GM19328 (cell line): Measurements from ENCODE around the gene ZDHHC11B.

Source experiments
- ATAC-seq: cut with Tn5 transposase; IDR thresholded peaks from one replicate; pipeline ENCODE4 v1.9.1; 2021; ENCODE audit warnings: mild to moderate bottlenecking, moderate library complexity; ENCODE audit not compliant: unreplicated experiment

The ZDHHC11B gene

GRCh38 chr5:675111-675870, 109.2 kb downstream of the ZDHHC11B start:
- no peak for ATAC-seq

DNA sequence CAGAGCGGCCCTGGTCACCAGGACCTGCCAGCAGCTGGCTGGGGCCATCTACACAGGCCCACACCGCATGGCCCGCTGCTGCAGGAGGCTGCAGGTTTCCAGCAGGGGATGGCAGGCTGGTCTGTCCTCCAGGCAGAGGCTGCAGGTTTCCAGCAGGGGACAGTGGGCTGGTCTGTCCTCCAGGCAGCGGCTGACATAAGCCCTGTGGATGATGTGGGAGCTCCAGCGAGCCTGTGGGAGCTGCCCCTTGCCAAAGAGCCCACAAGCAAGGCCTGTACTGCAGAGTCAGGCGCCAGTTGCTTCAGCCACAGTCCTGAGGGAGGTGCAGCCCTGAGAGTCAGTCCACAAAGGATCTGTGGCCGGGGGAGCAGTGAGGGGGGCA, 109.9 kb downstream of the ZDHHC11B start:
- ATAC-seq = no peak

DNA sequence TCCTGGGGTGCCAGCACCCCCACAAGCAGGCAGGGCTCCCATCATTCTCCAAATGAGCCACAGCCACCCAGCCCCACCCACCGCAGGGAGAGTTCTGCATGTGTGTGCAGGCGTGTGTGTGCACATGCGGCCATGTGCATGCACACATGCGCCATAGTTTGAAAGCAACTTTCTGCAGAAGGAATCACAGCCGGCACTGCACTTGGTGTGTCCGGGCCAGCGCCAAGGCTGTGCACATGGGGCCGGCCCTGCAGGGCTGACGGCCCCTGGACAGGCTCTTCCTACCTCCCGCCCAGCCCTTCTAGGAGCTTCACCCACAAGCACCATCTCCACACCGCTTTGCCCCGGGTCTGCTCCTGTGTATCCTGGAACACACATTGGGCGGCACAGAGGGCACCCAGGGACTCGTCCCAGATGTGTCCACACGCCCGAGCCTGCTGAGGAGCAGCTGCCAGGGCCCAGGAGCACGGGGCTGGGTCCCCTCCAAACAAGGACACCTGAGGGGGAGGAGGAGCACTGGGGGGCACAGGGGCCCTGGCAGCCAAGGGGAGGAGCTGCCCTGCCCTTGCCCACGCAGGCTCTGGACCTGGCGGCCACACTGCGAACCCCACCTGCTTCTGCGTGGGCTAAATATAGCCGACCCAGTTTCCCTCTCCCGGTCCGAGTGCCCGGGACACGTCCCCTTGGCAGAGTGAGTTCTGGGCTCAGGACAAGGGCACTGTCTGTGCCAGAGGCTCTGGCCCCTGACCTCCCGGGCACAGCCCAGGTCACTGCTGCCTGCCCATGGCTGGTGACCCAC, 110.5 kb downstream of the ZDHHC11B start:
- no peak for ATAC-seq

GRCh38 chr5:673161-673830, 111.2 kb downstream of the ZDHHC11B start:
- no peak for ATAC-seq

DNA sequence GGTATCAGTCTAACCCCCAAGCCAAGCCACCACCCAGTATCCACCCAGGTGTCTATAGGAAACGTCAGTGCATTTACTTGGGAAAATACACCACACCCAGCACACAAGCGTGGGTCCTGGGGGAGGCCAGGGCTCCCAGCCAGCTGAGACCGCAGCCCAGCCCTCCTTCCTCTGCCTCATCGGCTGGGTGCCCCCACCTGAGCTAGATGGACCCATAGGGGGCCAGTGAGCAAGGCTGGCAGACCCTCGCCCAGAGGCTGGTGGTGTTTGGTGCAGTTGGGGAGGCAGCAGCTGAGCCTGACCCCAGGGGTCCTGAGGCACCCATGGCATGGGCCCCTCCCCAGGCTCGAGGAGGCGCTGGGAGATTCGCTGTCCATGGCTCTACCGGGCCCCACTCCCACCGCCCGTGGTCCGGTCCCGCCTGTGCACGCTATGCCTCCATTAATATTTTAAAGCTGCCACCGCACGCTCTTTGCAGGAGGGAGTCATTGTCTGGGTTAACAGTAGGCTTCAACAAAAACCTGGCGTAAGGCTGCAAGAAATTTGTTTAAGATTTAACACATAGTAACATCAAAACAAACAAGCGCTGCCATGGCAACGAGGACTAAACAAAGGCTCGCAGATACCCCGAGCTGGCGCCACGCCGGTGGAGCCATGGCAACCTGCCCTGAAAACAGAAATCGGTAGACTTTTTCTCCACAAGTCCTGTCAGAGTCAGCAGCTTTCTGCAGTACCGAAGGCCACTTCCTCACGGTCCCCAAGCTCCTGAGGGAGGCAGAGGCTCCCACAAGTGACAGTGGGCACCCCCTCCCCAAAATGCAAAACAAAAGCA, 112.0 kb downstream of the ZDHHC11B start:
- no peak for ATAC-seq

DNA sequence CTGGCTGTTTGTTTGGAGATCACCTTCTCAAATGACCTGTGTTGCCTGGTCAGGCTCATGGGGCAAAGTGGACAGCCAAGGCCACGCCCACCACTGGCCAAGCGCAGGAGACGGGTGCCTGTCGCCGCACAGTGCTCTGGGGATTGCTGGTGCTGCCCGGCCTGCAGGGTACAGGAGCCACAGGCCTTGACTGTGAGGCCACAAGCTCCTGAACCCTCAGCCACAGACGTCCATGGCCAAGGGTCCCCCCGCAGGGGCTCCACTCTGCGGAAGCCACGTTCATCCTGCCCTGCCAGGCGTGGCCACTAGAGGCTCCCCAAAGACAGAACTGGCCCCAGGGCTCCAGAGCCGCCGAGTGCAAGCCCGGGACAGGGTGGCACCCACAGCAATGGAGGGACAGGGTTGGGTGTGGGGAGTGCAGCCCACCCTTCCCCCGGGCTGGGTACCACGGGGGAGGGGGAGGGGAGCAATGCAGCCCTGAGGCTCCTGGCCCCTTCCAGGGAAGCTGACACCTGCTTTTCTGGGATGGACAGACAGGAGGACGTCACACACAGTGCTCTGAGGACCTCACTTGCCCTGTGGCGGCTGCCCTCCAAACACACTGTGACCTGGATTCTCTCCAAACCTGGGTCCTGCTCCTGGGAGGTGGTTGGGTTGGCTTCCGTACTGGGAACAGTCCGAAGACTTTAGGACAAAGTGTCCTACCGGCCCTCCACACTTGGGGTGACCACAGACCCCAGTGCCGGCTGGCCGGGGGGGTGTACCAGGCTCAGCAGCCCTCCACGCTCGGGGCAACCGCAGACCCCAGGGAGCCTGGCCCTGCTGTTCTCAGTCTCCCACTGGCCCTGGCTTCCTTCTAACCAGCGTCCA, 112.8 kb downstream of the ZDHHC11B start:
- ATAC-seq = no peak

DNA sequence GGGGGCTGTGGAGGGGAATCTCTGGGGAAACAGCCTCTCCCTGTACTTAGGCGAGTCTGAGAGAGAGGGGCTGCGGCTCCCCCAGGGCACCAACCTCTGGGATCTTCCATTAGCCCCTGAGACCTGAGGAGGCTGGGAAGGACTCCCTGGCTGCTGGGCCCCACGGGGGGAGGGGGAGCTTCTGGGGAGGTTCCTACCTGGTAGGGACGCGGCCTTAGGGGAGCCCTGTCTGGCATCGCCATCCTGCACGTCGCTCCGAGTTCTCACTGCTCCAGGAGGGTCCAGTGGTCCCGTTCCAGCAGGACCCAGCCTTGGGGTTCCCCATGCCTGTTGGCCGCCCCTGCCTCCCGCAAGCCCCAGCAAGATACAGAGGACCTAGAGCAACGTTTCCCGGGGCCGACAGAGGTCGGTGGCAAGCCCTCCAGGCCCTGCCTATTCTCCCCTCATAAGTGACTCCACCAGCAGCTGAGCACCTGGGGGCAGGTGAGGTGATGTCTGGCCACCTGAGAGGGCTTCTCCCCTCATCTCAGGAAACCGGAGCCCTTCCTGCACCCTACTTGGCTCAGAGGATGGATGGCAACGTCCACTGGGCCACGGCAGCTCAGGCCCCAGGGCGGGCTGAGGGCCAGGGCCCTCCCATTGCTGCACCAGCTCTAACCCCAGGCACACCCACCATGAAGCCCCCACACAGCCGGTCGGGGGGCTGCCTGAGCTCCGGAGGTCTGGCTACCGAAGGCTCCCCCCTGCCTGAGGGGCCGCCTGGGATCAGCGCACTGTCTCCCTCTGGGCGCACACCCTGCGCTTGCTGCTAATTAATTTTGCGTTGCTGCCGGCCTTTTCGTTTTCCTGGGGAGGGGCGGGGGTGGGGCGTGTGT, 113.9 kb downstream of the ZDHHC11B start:
- ATAC-seq = no peak

GRCh38 chr5:669842-670395, 114.6 kb downstream of the ZDHHC11B start:
- ATAC-seq = no peak

DNA sequence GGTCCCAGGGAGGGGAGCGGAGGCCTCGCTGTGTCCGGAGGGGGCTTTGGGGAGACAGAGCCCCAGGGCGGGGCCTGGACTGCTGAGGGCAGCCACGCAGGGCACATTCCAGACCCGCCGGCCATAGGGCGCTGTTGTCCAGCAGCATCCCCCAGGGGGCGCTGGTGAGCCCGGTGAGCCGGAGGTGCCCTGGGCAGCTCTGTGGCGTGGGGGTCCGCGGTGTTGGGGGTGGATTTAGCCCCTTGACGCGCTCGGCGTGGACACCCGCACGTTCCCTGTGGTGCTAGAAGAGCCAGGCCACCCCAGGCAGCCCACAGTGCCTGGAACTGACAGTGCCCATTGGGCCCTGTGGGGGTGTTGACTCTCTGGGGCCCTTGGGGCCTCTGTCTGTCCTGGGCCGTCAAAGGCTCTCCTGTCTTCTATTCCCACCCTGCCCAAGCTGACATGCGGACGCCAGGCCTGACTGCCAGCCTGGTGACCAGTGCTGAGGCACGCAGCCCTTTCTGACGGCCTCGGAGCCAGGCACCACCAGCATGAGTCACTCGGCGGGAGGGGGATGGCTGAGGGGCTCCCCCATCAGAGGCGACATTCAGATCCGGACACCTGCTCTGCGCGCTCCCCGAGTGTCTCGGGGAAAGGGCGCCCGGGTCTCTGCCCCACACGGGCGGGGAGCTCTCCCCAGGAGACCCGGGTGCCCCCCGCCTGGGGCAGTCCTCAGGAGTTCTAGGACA, 115.3 kb downstream of the ZDHHC11B start:
- ATAC-seq = no peak

DNA sequence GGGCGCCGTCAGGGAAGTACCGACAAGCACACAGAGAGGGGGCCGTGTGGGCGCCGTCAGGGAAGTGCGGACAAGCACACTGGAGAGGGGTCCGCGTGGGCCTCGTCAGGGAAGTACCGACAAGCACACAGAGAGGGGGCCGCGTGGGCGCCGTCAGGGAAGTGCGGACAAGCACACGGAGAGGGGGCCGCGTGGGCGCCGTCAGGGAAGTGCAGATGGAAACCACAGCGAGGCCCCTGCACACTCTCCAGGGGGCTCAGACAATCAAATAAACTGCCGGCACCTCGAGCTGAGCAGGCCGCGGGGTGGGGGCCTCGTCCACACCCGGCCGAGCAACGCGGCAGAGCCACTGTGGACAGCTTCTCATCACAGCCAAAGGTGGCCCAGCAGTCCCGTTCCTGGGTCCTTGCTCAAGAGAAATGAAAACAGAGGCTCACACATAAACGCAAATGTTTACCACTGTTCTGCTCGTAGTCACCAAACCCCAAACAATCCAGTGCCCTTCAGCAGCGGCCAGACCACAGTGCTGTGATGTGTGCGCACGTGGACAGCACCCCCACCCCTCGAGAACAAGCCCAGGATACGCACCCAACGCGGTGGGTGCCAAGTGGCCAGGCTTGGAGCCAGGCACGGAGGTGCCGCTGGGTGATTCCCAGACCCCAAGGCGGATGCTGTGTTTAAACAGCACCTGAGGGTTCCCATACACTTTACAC, 116.1 kb downstream of the ZDHHC11B start:
- no peak for ATAC-seq

DNA sequence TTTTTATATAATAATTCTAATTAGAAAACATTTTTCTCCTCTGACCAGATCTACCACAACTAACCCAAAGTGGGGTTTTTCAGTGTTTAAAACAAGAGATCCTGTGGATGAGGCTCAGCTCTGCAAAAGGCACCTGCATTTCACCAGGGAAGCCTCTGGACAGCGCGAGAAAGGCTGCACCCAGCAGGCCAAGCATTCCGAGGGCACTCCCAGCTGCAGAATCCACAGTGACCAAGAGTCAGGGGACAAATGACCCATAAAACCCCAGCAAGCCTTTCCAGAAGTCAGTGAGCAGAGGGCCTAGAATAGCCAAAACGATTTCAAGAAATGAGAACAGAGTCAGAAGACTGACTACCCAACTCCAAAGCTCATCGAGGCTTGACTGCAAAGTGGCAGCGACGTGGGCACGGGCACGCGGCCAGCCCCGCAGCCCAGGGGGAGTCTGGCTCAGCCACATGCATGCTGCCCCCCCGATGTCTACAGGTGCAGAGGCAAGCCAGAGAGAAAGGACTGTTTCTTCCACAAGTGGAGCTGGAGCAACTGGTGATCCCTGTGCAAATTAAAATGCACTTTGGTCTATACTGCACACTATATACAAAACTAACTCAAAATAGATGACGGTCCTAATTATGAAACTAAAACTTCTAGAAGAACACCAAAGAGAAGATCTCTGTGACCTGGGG, 117.6 kb downstream of the ZDHHC11B start:
- no peak for ATAC-seq

GRCh38 chr5:665956-666711, 118.4 kb downstream of the ZDHHC11B start:
- ATAC-seq = no peak

DNA sequence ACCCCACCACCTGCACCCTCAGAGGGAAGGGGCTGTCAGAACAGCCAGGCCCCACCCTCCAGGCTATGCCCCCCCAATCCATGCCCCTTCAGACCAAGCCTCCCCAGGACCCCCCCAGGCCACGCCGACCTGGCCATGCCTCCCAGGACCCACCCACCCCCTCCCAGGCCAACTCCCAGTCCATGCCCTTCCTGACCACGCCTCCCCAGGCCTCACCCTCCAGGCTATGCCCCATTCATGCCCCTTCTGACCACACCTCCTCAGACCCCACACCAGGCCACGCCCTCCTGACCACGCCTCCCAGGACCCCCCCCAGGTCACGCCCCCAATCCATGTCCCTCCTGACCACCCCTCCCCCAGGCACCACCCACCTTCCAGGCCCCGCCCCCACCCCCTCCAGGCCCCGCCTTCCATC, 119.0 kb downstream of the ZDHHC11B start:
- no peak for ATAC-seq

GRCh38 chr5:664994-665360, 119.6 kb downstream of the ZDHHC11B start:
- ATAC-seq = no peak

- no peak for ATAC-seq
Observed at GRCh38 chr5:664343-664993, 120.1 kb downstream of the ZDHHC11B start.
